Heart left ventricle (tissue), 16 donors: ENCODE measurements around the gene CPA3. TPM values are rescaled to one million over a fixed set of nuclear protein-coding genes. Genes with fewer than 3 reads are reported as not detected.

Experiments
- ATAC-seq, 4 donors: fragments of 200-7000 bp; cut with Tn5 transposase; one replicate each; pipeline ENCODE4 v1.9.1; 2020 to 2022; ENCODE audit warnings: moderate library complexity in 4 of 4, mild to moderate bottlenecking in 3 of 4, moderate number of reproducible peaks in 1 of 4
- DNase-seq, 5 donors: peaks; one replicate each; pipeline ENCODE4 v3.0.0-alpha.2; 2020
- H3K27ac ChIP-seq, 12 donors: fragments of 200-600 bp; sonication (generic) in 4 of 12; one replicate each; pipeline versions ENCODE4 v1.5.0 to v1.8.0; 2016 to 2022; ENCODE audit warnings: mild to moderate bottlenecking in 2 of 12
- H3K27me3 ChIP-seq, 9 donors: fragments of 200-600 bp; sonication (generic) in 2 of 9; one replicate each; pipeline versions ENCODE4 v1.5.1 to v1.8.0; 2016 to 2022; ENCODE audit warnings: mild to moderate bottlenecking in 3 of 9
- H3K36me3 ChIP-seq, 9 donors: fragments of 200-600 bp; sonication (generic) in 2 of 9; one replicate each; pipeline versions ENCODE4 v1.5.0 to v1.8.0; 2018 to 2022; ENCODE audit warnings: mild to moderate bottlenecking in 2 of 9
- H3K4me1 ChIP-seq, 12 donors: fragments of 200-600 bp; sonication (generic) in 4 of 12; one replicate each; pipeline versions ENCODE4 v1.5.0 to v1.8.0; 2016 to 2022; ENCODE audit warnings: mild to moderate bottlenecking in 3 of 12
- H3K4me3 ChIP-seq, 12 donors: fragments of 200-600 bp; sonication (generic) in 4 of 12; one replicate each; pipeline versions ENCODE4 v1.5.0 to v1.8.0; 2017 to 2022; ENCODE audit warnings: mild to moderate bottlenecking in 9 of 12, moderate library complexity in 4 of 12
- H3K9me3 ChIP-seq, 12 donors: fragments of 200-600 bp; sonication (generic) in 4 of 12; one replicate each; pipeline versions ENCODE4 v1.5.0 to v1.8.0; 2016 to 2022; ENCODE audit warnings: mild to moderate bottlenecking in 1 of 12
- CTCF ChIP-seq, 12 donors: fragments of 200-600 bp; sonication (generic) in 4 of 12; IDR thresholded peaks; one replicate each; pipeline versions ENCODE4 v1.5.0 to v1.8.0; 2018 to 2022; ENCODE audit warnings: antibody characterized with exemption in 12 of 12, mild to moderate bottlenecking in 5 of 12
- POLR2A ChIP-seq, 2 donors: fragments of 450-650 bp; IDR thresholded peaks; one replicate each; pipeline ENCODE4 v1.6.1; 2017; ENCODE audit warnings: antibody characterized with exemption in 2 of 2, mild to moderate bottlenecking in 2 of 2, moderate library complexity in 2 of 2
- WGBS, 4 donors: extraction: QIAGEN DNeasy Blood & Tissue Kit in 2 of 4; methylation state at CpG; one replicate each; pipeline versions ENCODE4 v1.1.5 to v1.1.7; 2013 to 2018; 5-methylcytosine and 5-hydroxymethylcytosine counted together
- intact Hi-C, 10 donors: fragments of 100-400 bp; cut with DNase I; formaldehyde crosslinking; loops; one replicate each; pipeline versions ENCODE4 v1.11.1 to v1.14.2; 2022
- polyA plus RNA-seq, 2 donors: library from polyadenylated mRNA; stranded (reverse); fragments of 200-250 nt; gene quantifications; one replicate each; pipeline ENCODE4 v1.2.3, GENCODE V29; 2013
- total RNA-seq, 9 donors: library from RNA; depleted of rRNA in 2 of 9; stranded (reverse); fragments of >200 nt in 2 of 9; fragmentation: NEBNext Ultra II Directional in 3 of 9; extraction: Animal tissue kit (Norgen Biotek cat#: 25700) in 3 of 9; gene quantifications; one replicate each; pipeline versions ENCODE4 v1.1.0 to v1.2.4, GENCODE V29; 2016 to 2023
- donor health status: ischemic (EF 13 %, LVEDD 7.1; RV severe dilation, severe dysfunction).
- donor health status: healthy with polysubstance abuse.
- donor health status: DM: no; HTN: yes; CAD: no.
- donor health status: DM: no; HTN: no; CAD: no.
- donor health status: ischemic (EF 25% LVEDD 6.9; RV normal size, moderate dysfunction).
- donor health status: ischemic (EF 25% LVEDD 5.7; RV mildly dilated, moderate dysfunction).
- donor health status: healthy.
- donor health status: DM: yes; HTN: yes; CAD: no.
- donor health status: ischemic (EF 35%, LVEDD 5.7; RV mildly dilated, moderate dysfunction).
- donor health status: nonischemic (EF 11% LVEDD 7.7; RV severe dilation, severe dysfunction).
- donor health status: DM: yes; HTN: yes; CAD: no.
- donor health status: PGD.
- donor health status: ischemic (EF 29% LVEDD 5.4; RV normal size, mild dysfunction).
- donor health status: nonischemic (EF 23%, LVEDD 6.1; RV moderate dilation, normal function).

Gene CPA3
- total and polyA plus RNA-seq, 11 donors: 0.43 to 5.1 (median 0.98) TPM; not detected in 2

- WGBS, 4 donors: 76 to 90% (median 89%) methylated on average over 3 of the region's 3 CpGs
- no peak overlapping the region for H3K4me3 ChIP-seq
- ATAC-seq: no peak
- no peak for DNase-seq
- H3K9me3 ChIP-seq: no peaks in the 10 kb centered on the region
- no peak overlapping the region for H3K27ac ChIP-seq
- TF ChIP-seq CTCF (IDR thresholded peaks at IDR 0.05): no peak
- no peak for TF ChIP-seq POLR2A (IDR thresholded peaks at IDR 0.05)
- intact Hi-C loops: loop anchor here in 1 of 10 donors (10.0 kb wide), 1 partner anchor 418 kb away; no protein-coding TSS in a partner anchor
- H3K36me3 ChIP-seq: no peaks in the 10 kb centered on the region
- H3K4me1 ChIP-seq: peaks cover 0 to 4% (median 0%) of the 10 kb centered on the region in 12 donors
- no peaks in the 10 kb centered on the region for H3K27me3 ChIP-seq
Observed at GRCh38 chr3:148856384-148856783, 8.7 kb upstream of the CPA3 start.

GRCh38 chr3:148857316-148857715, 7.8 kb upstream of the CPA3 start:
- WGBS, 4 donors: 66 to 85% (median 78%) methylated on average over 4 of the region's 4 CpGs
- intact Hi-C loops: loop anchor here in 1 of 10 donors (10.0 kb wide), 1 partner anchor 417 kb away; no protein-coding TSS in a partner anchor
- TF ChIP-seq POLR2A (IDR thresholded peaks at IDR 0.05): no peak
- TF ChIP-seq CTCF (IDR thresholded peaks at IDR 0.05): no peak
- H3K36me3 ChIP-seq: no peaks in the 10 kb centered on the region
- H3K9me3 ChIP-seq: no peaks in the 10 kb centered on the region
- ATAC-seq (no peak), DNase-seq (no peak)
- no peak overlapping the region for H3K4me3 ChIP-seq
- no peak overlapping the region for H3K27ac ChIP-seq
- peaks cover 0 to 4% (median 0%) of the 10 kb centered on the region in 9 donors for H3K27me3 ChIP-seq
- H3K4me1 ChIP-seq: peaks cover 0 to 2% (median 0%) of the 10 kb centered on the region in 12 donors

- ATAC-seq (no peak), DNase-seq (no peak)
- Histone ChIP-seq H3K4me1 (no peaks in the 10 kb centered on the region), H3K36me3 (no peaks in the 10 kb centered on the region), H3K27ac (no peak overlapping the region), H3K9me3 (no peaks in the 10 kb centered on the region), H3K4me3 (no peak overlapping the region), H3K27me3 (peaks cover 0 to 23% (median 3%) of the 10 kb centered on the region in 9 donors)
- intact Hi-C loops: loop anchor here in 8 of 10 donors (1.0 to 10.0 kb wide), 8 partner anchors 81 to 413 kb away; no protein-coding TSS in a partner anchor
- 6 to 10% (median 7%) methylated on average over 1 of the region's 1 CpG for WGBS, 4 donors
- TF ChIP-seq POLR2A (IDR thresholded peaks at IDR 0.05): no peak
- peak; percentile 63 to 85 (median 72) for TF ChIP-seq CTCF (IDR thresholded peaks at IDR 0.05)
Observed at GRCh38 chr3:148861277-148861869, 3.7 kb upstream of the CPA3 start.

GRCh38 chr3:148863297-148863696, 1.8 kb upstream of the CPA3 start:
- intact Hi-C loops: loop anchor here in 6 of 10 donors (2.0 to 10.0 kb wide), 5 partner anchors 78 to 412 kb away; no protein-coding TSS in a partner anchor

More at GRCh38 chr3:148863297-148863696, 1.8 kb upstream of the CPA3 start:
- Histone ChIP-seq H3K4me1 (no peaks in the 10 kb centered on the region), H3K36me3 (no peaks in the 10 kb centered on the region), H3K4me3 (no peak overlapping the region), H3K9me3 (no peaks in the 10 kb centered on the region), H3K27ac (no peak overlapping the region), H3K27me3 (peaks cover 0 to 26% (median 3%) of the 10 kb centered on the region in 9 donors)
- ATAC-seq (no peak), DNase-seq (no peak)
- TF ChIP-seq POLR2A (IDR thresholded peaks at IDR 0.05) (no peak), CTCF (IDR thresholded peaks at IDR 0.05) (no peak)
- 15 to 36% (median 19%) methylated on average over 4 of the region's 4 CpGs for WGBS, 4 donors
